ENCODE measurements around the gene ARHGEF17.

- TF ChIP-seq, protein P1, sequence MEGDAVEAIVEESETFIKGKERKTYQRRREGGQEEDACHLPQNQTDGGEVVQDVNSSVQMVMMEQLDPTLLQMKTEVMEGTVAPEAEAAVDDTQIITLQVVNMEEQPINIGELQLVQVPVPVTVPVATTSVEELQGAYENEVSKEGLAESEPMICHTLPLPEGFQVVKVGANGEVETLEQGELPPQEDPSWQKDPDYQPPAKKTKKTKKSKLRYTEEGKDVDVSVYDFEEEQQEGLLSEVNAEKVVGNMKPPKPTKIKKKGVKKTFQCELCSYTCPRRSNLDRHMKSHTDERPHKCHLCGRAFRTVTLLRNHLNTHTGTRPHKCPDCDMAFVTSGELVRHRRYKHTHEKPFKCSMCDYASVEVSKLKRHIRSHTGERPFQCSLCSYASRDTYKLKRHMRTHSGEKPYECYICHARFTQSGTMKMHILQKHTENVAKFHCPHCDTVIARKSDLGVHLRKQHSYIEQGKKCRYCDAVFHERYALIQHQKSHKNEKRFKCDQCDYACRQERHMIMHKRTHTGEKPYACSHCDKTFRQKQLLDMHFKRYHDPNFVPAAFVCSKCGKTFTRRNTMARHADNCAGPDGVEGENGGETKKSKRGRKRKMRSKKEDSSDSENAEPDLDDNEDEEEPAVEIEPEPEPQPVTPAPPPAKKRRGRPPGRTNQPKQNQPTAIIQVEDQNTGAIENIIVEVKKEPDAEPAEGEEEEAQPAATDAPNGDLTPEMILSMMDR (IDR thresholded peaks at IDR 0.05) = no peak
- TF ChIP-seq POLR2A (IDR thresholded peaks at IDR 0.05) = no peak
Observed at GRCh38 chr11:73389134-73389525, 81.1 kb downstream of the ARHGEF17 start.

Measured in thyroid gland (tissue), 4 donors.